HT-29 (cell line): ENCODE results near the gene FAM120AOS. TPM values are rescaled to one million over a fixed set of nuclear protein-coding genes. Genes with fewer than 3 reads are reported as not detected.
"Not testable (repeated sequence)": the region's sequence is repeated elsewhere in the genome, so short reads cannot be mapped to it uniquely, and the experiment has no call there.

Experiments used
- DNase-seq: peaks from one replicate; pipeline ENCODE4 v3.0.0-alpha.2; 2015; ENCODE audit warnings: low spot score
- total RNA-seq: library from RNA; depleted of rRNA; stranded (reverse); fragments of >200 nt; shearing (Covaris generic); gene quantifications from 2 replicates; pipeline ENCODE4 v1.2.3, GENCODE V29; 2014

The FAM120AOS gene
- total RNA-seq, 1 experiment from 2014 or later, result 41.3 TPM

DNA sequence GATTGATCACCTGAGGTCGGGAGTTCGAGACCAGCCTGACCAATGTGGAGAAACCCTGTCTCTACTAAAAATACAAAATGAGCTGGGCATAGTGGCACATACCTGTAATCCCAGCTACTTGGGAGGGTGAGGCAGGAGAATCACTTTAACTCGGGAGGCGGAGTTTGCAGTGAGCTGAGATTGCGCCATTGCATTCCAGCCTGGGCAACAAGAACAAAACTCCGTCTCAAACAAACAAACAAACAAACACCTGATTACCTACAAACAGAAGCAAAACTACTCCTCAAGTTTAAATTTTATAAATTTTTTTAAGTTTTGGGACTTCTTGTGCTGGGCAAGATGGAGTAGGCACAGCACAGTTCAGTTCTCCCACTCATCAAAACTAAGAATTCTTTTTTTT lies 14.1 kb downstream of the FAM120AOS start:
- DNase-seq, result not testable (repeated sequence)

DNA sequence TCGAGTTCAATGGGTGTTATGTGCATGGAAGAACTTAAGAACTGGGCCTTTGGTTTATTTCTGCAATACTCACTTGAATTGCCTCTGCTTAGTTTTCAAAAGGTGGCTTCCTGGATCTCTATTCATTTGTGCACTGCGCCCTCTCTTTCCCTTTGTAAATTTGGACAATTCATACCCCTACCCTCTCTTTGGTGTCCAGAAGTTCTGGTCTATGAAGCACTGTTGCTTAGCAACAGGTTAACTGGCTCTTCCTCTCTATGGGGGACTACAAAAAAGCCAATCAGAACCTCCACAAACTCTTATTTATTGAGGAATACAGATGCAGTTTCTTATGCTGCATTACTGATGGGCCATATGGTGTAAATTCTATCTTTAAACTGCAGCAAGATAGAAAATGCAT lies 15.4 kb downstream of the FAM120AOS start:
- no peak for DNase-seq

GRCh38 chr9:93436655-93437407 lies 16.6 kb downstream of the FAM120AOS start:
- no peak for DNase-seq

DNA sequence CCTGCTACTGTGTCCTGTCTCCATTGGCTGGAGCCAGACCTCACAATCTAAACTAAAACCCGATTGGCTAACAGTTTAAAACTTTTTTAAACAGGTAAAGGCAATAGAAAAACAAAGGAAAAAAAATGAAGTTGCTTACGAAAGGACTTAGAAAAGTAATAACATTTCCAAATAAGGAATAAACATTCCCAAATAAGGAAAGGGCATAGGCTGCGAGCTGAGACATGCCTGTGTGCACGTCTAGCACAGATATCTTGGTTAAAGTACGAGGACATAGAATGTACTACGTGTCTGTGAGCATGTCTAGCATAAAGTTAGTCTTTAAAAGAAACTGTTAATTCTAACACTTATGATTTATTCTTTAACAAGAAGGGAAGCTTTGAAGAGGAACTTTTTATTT lies 17.2 kb downstream of the FAM120AOS start:
- no peak for DNase-seq

GRCh38 chr9:93435386-93435785 lies 18.0 kb downstream of the FAM120AOS start:
- DNase-seq, result no peak

DNA sequence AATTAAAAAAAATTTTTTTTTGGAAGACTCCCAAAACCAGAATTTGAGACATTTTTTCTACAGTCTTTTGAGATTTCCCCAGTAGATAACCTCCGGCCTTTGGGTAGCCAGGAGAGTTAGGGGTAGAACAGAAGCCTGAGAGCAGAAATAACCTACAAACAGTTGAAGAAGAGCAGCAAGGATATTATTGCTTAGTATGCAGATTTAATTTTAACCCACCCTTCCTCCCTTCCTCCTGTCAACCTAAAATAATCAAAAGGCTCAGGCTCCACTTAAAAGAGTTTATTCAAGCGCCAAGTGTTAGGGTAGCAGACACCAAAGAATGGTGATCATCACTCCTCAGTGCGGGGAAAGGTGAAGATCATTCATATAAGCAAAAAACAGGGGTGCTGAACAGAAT lies 19.3 kb downstream of the FAM120AOS start:
- DNase-seq, result no peak

GRCh38 chr9:93432964-93433363 lies 20.4 kb downstream of the FAM120AOS start:
- DNase-seq, result no peak

- DNase-seq, result no peak
Observed at GRCh38 chr9:93431539-93432105, 21.8 kb downstream of the FAM120AOS start.

DNA sequence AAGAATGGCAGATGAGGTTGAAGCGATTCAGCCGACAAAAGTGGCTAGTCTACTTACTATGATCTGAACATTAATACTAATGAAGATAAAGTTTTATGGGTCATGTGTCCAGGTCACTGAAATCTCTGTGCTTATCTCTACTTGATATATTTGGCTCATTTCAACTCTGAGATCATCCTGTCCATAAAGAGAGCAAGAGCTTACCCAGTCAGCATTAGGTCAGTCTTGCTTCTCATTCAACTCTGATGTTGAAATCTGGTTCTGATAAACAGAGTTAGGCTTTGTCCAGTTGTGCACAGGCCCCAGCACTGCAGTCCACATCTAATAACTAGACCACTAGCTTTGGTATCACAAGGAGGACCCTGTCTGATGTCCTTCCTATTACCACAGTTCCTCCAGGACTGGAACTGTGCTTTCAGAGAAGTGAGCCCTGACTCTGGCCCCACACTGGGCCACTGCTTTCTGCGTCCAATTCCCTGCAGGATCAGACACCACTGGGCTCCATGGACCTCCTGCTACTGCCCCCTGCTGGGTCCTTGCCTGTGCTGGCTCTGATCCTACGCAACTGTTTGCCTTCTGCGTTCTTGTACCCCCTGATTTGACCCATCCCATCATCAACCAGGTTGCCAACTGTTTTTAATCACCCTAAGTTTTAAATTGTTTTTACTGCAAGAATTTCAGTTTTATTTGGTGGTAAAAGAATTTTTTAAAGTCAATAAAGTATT lies 25.6 kb downstream of the FAM120AOS start:
- peak; percentile 17 for DNase-seq

DNA sequence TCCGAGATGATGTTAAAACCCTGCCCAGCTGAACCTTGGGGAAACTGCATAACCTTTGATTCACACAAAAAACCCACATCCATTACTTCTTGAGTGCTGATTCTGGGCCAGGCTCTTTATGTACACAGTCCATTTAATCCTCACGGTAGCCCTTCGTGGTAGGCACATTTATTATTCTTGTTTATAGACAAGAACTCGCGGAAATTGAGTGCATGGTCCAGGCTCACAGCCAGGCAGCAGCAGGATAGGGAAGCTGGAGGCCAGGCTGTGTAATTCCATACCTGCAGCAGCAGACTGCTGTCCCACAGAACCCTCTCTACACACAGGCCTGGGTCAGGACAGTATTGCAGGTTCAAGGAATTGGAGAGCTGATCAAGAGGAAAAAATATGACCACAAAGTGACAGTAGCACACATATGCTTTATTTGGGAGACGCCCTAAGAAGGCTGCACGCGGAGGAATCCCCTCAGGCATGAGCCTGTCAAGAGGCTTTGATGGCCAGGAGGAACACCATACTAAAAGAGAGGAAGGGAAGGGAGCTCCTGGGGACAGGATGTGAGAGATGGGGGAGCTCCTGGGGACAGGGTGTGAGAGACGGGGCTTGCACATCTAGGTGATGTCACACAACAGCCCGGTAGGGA lies 30.3 kb downstream of the FAM120AOS start:
- DNase-seq, result no peak

DNA sequence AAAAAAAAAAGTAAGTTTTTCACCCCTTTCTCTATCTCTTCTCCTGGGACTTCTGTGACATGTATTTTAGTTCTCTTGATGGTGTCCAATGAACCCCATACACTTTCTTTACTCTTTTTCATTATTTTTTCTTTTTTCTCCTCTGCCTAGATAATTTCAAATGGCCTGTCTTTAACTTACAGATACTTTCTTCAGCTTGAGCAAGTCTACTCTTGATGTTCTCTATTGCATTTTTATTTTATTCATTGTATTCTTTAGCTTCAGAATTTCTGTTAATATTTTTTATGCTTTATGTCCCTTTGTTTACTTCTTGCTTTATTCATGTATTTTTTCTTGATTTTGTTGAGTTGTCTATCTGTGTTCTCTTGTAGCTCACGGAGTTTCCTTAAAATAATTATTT lies 34.4 kb downstream of the FAM120AOS start:
- no peak for DNase-seq

- DNase-seq, result no peak
Observed at GRCh38 chr9:93417538-93417937, 35.8 kb downstream of the FAM120AOS start.

DNA sequence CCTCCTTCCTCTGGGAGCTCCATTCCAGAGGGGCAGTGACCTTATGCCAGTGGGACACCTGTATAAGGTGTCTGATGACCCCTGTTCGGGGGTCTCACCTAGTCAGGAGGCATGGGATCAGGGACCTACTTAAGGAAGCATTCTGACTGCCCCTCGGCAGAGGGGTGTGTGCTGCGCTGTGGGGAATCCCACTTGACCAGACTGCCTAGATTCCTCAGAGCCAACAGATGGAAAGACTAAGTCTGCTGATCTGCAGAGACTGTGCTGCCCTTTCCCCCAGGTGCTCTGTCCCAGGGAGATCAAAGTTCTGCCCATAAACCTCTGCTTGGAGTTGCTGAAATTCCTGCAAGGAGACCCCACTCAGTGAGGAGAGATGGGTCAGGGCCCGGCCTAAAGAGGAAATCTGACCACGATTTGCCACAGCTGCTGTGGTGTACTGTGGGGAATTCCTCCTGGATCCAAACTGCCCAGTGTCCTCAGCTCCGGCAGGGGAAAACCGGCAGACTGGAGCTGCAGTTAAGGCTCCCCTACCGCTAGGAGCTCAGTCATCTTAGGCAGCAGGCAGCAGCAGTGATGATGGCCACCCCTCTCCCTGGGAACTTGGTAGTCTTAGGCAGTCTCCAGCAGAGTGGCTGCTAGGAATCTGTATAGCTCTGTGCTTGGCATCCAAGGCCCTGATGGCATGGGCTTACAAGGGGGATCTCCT lies 36.7 kb downstream of the FAM120AOS start:
- no peak for DNase-seq

- DNase-seq, result no peak
Observed at GRCh38 chr9:93415176-93415690, 38.1 kb downstream of the FAM120AOS start.

DNA sequence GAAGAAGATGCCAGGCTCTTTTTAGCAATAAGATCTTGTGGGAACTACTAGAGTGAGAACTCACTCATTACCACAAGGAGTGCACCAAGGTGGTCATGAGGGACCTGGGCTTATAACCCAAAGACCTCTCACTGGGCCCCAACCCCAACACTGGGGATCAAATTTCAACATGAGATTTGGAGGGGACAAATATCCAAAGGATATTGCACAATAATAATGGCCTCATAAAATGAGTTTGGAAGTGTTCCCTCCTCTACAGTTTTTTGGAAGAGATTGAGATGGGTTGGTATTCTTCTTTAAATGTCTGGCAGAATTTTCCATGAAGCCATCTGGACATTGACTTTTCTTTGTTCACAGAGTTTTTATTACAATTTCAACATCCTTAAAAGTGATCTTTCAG lies 39.9 kb downstream of the FAM120AOS start:
- DNase-seq, result no peak

GRCh38 chr9:93406371-93406770 lies 47.0 kb downstream of the FAM120AOS start:
- DNase-seq, result no peak

DNA sequence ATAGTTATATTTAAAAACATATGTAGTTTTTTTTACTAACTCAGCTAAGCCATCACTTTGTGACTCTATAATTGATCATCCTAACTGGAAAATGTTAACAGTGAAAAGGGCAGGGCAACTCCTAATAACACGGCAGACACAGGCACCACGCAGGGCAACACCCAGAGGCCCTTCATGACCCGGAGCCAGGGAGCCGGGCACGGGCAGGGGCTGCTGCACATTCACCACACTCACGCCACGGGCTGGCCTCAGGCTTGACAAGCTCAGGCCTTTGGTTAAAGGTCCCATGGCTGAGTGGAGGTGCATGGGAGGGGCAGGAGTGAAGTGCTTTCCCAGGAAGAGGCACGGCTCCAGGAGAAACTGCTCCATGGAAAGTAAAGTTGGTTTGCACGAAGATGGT lies 54.9 kb downstream of the FAM120AOS start:
- DNase-seq, result no peak

GRCh38 chr9:93397661-93398373 lies 55.6 kb downstream of the FAM120AOS start:
- DNase-seq, result no peak
